Forelimb muscle (tissue), 1 donor: ENCODE data around the gene MASTL. TPM values are rescaled to one million over a fixed set of nuclear protein-coding genes. Genes with fewer than 3 reads are reported as not detected.

Source experiments
- DNase-seq: peaks from one replicate; pipeline ENCODE4 v3.0.0-alpha.2; 2013; ENCODE audit warnings: low read depth
- polyA plus RNA-seq: library from polyadenylated mRNA; unstranded; fragments of 120-200 nt; gene quantifications from one replicate; pipeline ENCODE4 v1.2.1, GENCODE V29; 2013; ENCODE audit not compliant: insufficient read length

Gene MASTL
- polyA plus RNA-seq, 1 donor = 5.3 TPM

- DNase-seq = no peak
Observed at GRCh38 chr10:27225011-27225590, 69.9 kb downstream of the MASTL start.

GRCh38 chr10:27225642-27226257 is 70.6 kb downstream of the MASTL start:
- DNase-seq = no peak

- no peak for DNase-seq
Observed at GRCh38 chr10:27230022-27230421, 74.9 kb downstream of the MASTL start.

- no peak for DNase-seq
Observed at GRCh38 chr10:27235706-27236105, 80.6 kb downstream of the MASTL start.

Other genes starting within 250 kb of the MASTL start
- gene ANKRD26, start 54.9 kb upstream of the MASTL start, polyA plus RNA-seq = 10.4 TPM
- 85.3 TPM for gene YME1L1, start 968 bp upstream of the MASTL start, polyA plus RNA-seq
- 22.1 TPM for gene ACBD5, start 85.4 kb downstream of the MASTL start, polyA plus RNA-seq